Naive B cell (primary cell): ENCODE measurements around the gene DDX50. TPM values are rescaled to one million over a fixed set of nuclear protein-coding genes. Genes with fewer than 3 reads are reported as not detected.
"Not testable (repeated sequence)": the region's sequence is repeated elsewhere in the genome, so short reads cannot be mapped to it uniquely, and the experiment has no call there.

Experiments used
- ATAC-seq, 2 donors: fragments of 150-1000 bp; cut with Tn5 transposase; 2 replicates each; pipeline ENCODE4 v1.10.0; 2021; ENCODE audit warnings: low read depth in 2 of 2, mild to moderate bottlenecking in 2 of 2, moderate library complexity in 2 of 2
- DNase-seq: peaks from one replicate; pipeline ENCODE4 v3.0.0; 2022
- H3K27ac Mint-ChIP-seq, 6 donors: one replicate each; pipeline ENCODE4 v1.8.0; 2020 to 2022; ENCODE audit warnings: mild to moderate bottlenecking in 6 of 6, mixed read lengths in 6 of 6, moderate library complexity in 5 of 6, inconsistent platforms in 2 of 6
- H3K27me3 Mint-ChIP-seq, 3 donors: one replicate each; pipeline ENCODE4 v1.8.0; 2021 to 2022; ENCODE audit warnings: mixed read lengths in 3 of 3, mild to moderate bottlenecking in 1 of 3
- H3K36me3 Mint-ChIP-seq, 2 donors: one replicate each; pipeline ENCODE4 v1.8.0; 2020 to 2022; ENCODE audit warnings: mixed read lengths in 2 of 2, inconsistent platforms in 1 of 2, mild to moderate bottlenecking in 1 of 2
- H3K4me1 Mint-ChIP-seq, 3 donors: one replicate each; pipeline ENCODE4 v1.8.0; 2020 to 2022; ENCODE audit warnings: mixed read lengths in 3 of 3, inconsistent platforms in 1 of 3, mild to moderate bottlenecking in 1 of 3, moderate library complexity in 1 of 3
- H3K4me3 Mint-ChIP-seq, 8 donors: one replicate each; pipeline ENCODE4 v1.8.0; 2020 to 2022; ENCODE audit warnings: mild to moderate bottlenecking in 8 of 8, mixed read lengths in 8 of 8, moderate library complexity in 8 of 8, inconsistent platforms in 2 of 8
- H3K9me3 Mint-ChIP-seq, 7 donors: one replicate each; pipeline ENCODE4 v1.8.0; 2020 to 2022; ENCODE audit warnings: mixed read lengths in 7 of 7, mild to moderate bottlenecking in 5 of 7, inconsistent platforms in 2 of 7, moderate library complexity in 1 of 7
- polyA plus RNA-seq, 6 donors: library from polyadenylated mRNA; unstranded; fragments of 300-500 nt; fragmentation: Illumina TruSeq; gene quantifications; one replicate each; pipeline ENCODE4 v1.2.3, GENCODE V29; 2021; ENCODE audit warnings: low read depth in 6 of 6

Gene DDX50
- polyA plus RNA-seq, 6 donors from 2014 or later: 29.1 to 59.3 (median 32.6) TPM

GRCh38 chr10:68929888-68930287, 28.8 kb downstream of the DDX50 start:
- H3K36me3 Mint-ChIP-seq: peaks cover 10 to 21% of the 10 kb centered on the region in 2 donors
- not testable (repeated sequence) for H3K27ac Mint-ChIP-seq, DNase-seq, H3K4me3 Mint-ChIP-seq, H3K4me1 Mint-ChIP-seq, ATAC-seq, H3K27me3 Mint-ChIP-seq, H3K9me3 Mint-ChIP-seq

GRCh38 chr10:68932860-68933259, 31.7 kb downstream of the DDX50 start:
- not testable (repeated sequence) for ATAC-seq, H3K4me1 Mint-ChIP-seq
- peaks cover 10 to 29% of the 10 kb centered on the region in 2 donors for H3K36me3 Mint-ChIP-seq

GRCh38 chr10:68934994-68935393, 33.9 kb downstream of the DDX50 start:
- peaks cover 17 to 19% of the 10 kb centered on the region in 2 donors for H3K36me3 Mint-ChIP-seq
- DNase-seq (no peak), ATAC-seq (no peak)
- peaks cover 5 to 9% (median 8%) of the 10 kb centered on the region in 3 donors for H3K4me1 Mint-ChIP-seq
- peak overlapping the region in 1 of 6 donors; percentile 27 for H3K27ac Mint-ChIP-seq
- no peaks in the 10 kb centered on the region for H3K27me3 Mint-ChIP-seq
- H3K9me3 Mint-ChIP-seq: no peaks in the 10 kb centered on the region
- no peak overlapping the region for H3K4me3 Mint-ChIP-seq

More at GRCh38 chr10:68932860-68933259, 31.7 kb downstream of the DDX50 start:
- H3K27ac Mint-ChIP-seq, DNase-seq, H3K27me3 Mint-ChIP-seq, H3K9me3 Mint-ChIP-seq, H3K4me3 Mint-ChIP-seq: not testable (repeated sequence)

GRCh38 chr10:68938117-68938516, 37.0 kb downstream of the DDX50 start:
- Mint-ChIP-seq H3K9me3 (no peaks in the 10 kb centered on the region), H3K4me1 (no peaks in the 10 kb centered on the region), H3K36me3 (peaks cover 7 to 8% of the 10 kb centered on the region in 2 donors), H3K4me3 (no peak overlapping the region), H3K27me3 (no peaks in the 10 kb centered on the region), H3K27ac (no peak overlapping the region)
- ATAC-seq: no peak
- no peak for DNase-seq

- DNase-seq: no peak
- Mint-ChIP-seq H3K4me1 (no peaks in the 10 kb centered on the region), H3K36me3 (peaks cover 7 to 8% of the 10 kb centered on the region in 2 donors), H3K4me3 (no peak overlapping the region), H3K9me3 (no peaks in the 10 kb centered on the region), H3K27me3 (no peaks in the 10 kb centered on the region), H3K27ac (no peak overlapping the region)
- ATAC-seq: no peak
Observed at GRCh38 chr10:68938884-68939283, 37.8 kb downstream of the DDX50 start.

- DNase-seq, H3K36me3 Mint-ChIP-seq, H3K4me1 Mint-ChIP-seq, H3K9me3 Mint-ChIP-seq, H3K27me3 Mint-ChIP-seq, H3K4me3 Mint-ChIP-seq, ATAC-seq: not testable (repeated sequence)
- H3K27ac Mint-ChIP-seq: peak overlapping the region in 1 of 6 donors; percentile 80
Observed at GRCh38 chr10:68940917-68941316, 39.8 kb downstream of the DDX50 start.

GRCh38 chr10:68950598-68950997, 49.5 kb downstream of the DDX50 start:
- H3K36me3 Mint-ChIP-seq: peaks cover 5 to 11% of the 10 kb centered on the region in 2 donors
- H3K27ac Mint-ChIP-seq: no peak overlapping the region
- H3K27me3 Mint-ChIP-seq: no peaks in the 10 kb centered on the region

GRCh38 chr10:68954904-68955303, 53.8 kb downstream of the DDX50 start:
- peak overlapping the region; percentile 23 to 96 (median 62) for H3K4me3 Mint-ChIP-seq
- H3K27ac Mint-ChIP-seq: peak overlapping the region in 4 of 6 donors; percentile 16 to 99 (median 66)

More at GRCh38 chr10:68950598-68950997, 49.5 kb downstream of the DDX50 start:
- H3K4me3 Mint-ChIP-seq: no peak overlapping the region
- H3K9me3 Mint-ChIP-seq: no peaks in the 10 kb centered on the region
- ATAC-seq: no peak
- DNase-seq: no peak
- H3K4me1 Mint-ChIP-seq: peaks cover 0 to 9% (median 8%) of the 10 kb centered on the region in 3 donors

GRCh38 chr10:68955355-68955831, 54.3 kb downstream of the DDX50 start:
- no peaks in the 10 kb centered on the region for H3K27me3 Mint-ChIP-seq
- ATAC-seq: peak; percentile 2 to 4
- H3K9me3 Mint-ChIP-seq: peaks cover 0 to 3% (median 0%) of the 10 kb centered on the region in 7 donors
- H3K36me3 Mint-ChIP-seq: peaks cover 0 to 8% of the 10 kb centered on the region in 2 donors
- peak overlapping the region; percentile 94 to 100 (median 99) for H3K4me3 Mint-ChIP-seq
- H3K4me1 Mint-ChIP-seq: peaks cover 18 to 45% (median 41%) of the 10 kb centered on the region in 3 donors
- peak overlapping the region; percentile 99 to 100 (median 100) for H3K27ac Mint-ChIP-seq
- no peak for DNase-seq

More at GRCh38 chr10:68954904-68955303, 53.8 kb downstream of the DDX50 start:
- H3K9me3 Mint-ChIP-seq: peaks cover 0 to 3% (median 0%) of the 10 kb centered on the region in 7 donors
- ATAC-seq (no peak), DNase-seq (no peak)
- peaks cover 0 to 8% of the 10 kb centered on the region in 2 donors for H3K36me3 Mint-ChIP-seq
- peaks cover 15 to 42% (median 40%) of the 10 kb centered on the region in 3 donors for H3K4me1 Mint-ChIP-seq
- no peaks in the 10 kb centered on the region for H3K27me3 Mint-ChIP-seq

- H3K36me3 Mint-ChIP-seq: peaks cover 0 to 8% of the 10 kb centered on the region in 2 donors
Observed at GRCh38 chr10:68955832-68956532, 54.9 kb downstream of the DDX50 start, which contains the start of gene DDX21. DDX21 (plus strand) TSS chr10:68956170; CDS start chr10:68956226, 56 bp downstream.

GRCh38 chr10:68957284-68957615, 56.1 kb downstream of the DDX50 start:
- DNase-seq (no peak), ATAC-seq (no peak)
- peaks cover 0 to 3% (median 0%) of the 10 kb centered on the region in 7 donors for H3K9me3 Mint-ChIP-seq
- peak overlapping the region; percentile 94 to 100 (median 99) for H3K4me3 Mint-ChIP-seq
- peaks cover 18 to 53% (median 51%) of the 10 kb centered on the region in 3 donors for H3K4me1 Mint-ChIP-seq
- H3K27me3 Mint-ChIP-seq: no peaks in the 10 kb centered on the region
- H3K36me3 Mint-ChIP-seq: peaks cover 4 to 8% of the 10 kb centered on the region in 2 donors
- H3K27ac Mint-ChIP-seq: peak overlapping the region; percentile 99 to 100 (median 100)

More at GRCh38 chr10:68955832-68956532, 54.9 kb downstream of the DDX50 start, which contains the start of gene DDX21:
- Mint-ChIP-seq H3K9me3 (peaks cover 0 to 3% (median 0%) of the 10 kb centered on the region in 7 donors), H3K27ac (peak within 1 kb of the TSS; percentile 99 to 100 (median 100)), H3K4me1 (peaks cover 18 to 45% (median 45%) of the 10 kb centered on the region in 3 donors), H3K4me3 (peak within 1 kb of the TSS; percentile 94 to 100 (median 99)), H3K27me3 (no peaks in the 10 kb centered on the region)
- peak; percentile 77 to 80 for ATAC-seq
- peak; percentile 90 for DNase-seq

- no peaks in the 10 kb centered on the region for H3K27me3 Mint-ChIP-seq
- peaks cover 0 to 3% (median 0%) of the 10 kb centered on the region in 7 donors for H3K9me3 Mint-ChIP-seq
- peaks cover 18 to 53% (median 53%) of the 10 kb centered on the region in 3 donors for H3K4me1 Mint-ChIP-seq
Observed at GRCh38 chr10:68957654-68958053, 56.5 kb downstream of the DDX50 start.

GRCh38 chr10:68959695-68960527, 58.8 kb downstream of the DDX50 start:
- Mint-ChIP-seq H3K4me1 (peaks cover 18 to 52% (median 48%) of the 10 kb centered on the region in 3 donors), H3K4me3 (peak overlapping the region in 1 of 8 donors; percentile 56), H3K27ac (peak overlapping the region in 5 of 6 donors; percentile 10 to 69 (median 55)), H3K9me3 (peaks cover 0 to 3% (median 0%) of the 10 kb centered on the region in 7 donors), H3K36me3 (peaks cover 4 to 8% of the 10 kb centered on the region in 2 donors), H3K27me3 (no peaks in the 10 kb centered on the region)
- ATAC-seq (no peak), DNase-seq (no peak)

More at GRCh38 chr10:68957654-68958053, 56.5 kb downstream of the DDX50 start:
- Mint-ChIP-seq H3K27ac (peak overlapping the region; percentile 99 to 100 (median 100)), H3K36me3 (peaks cover 4 to 8% of the 10 kb centered on the region in 2 donors), H3K4me3 (peak overlapping the region in 7 of 8 donors; percentile 94 to 100 (median 99))
- ATAC-seq (no peak), DNase-seq (no peak)
